ENCODE results near the gene PDZD7.

- no peak for TF ChIP-seq CTCF (IDR thresholded peaks at IDR 0.05)
- TF ChIP-seq POLR2AphosphoS5 (IDR thresholded peaks at IDR 0.05) = no peak
These were observed 63.6 kb downstream of the PDZD7 start for GRCh38 chr10:100967332-100967731.

Data from stomach (tissue), 4 donors.